Stimulated activated CD4-positive, alpha-beta T cell treated with anti-CD3 and anti-CD28 coated beads, Interleukin-4, amount 100 ng/mL, for 1 hour (primary cell): ENCODE data around the gene ACCS.
A peak's percentile ranks its signal among the peaks of the same experiment; 100 is the strongest.

Source experiments
- DNase-seq: peaks from one replicate; pipeline ENCODE4 v3.0.0-alpha.2; 2020

ACCS gene

GRCh38 chr11:44065841-44066731, at the start of gene ACCS:
TSS of gene ACCS (plus strand) at chr11:44066270. CDS start at chr11:44067628, 1,358 bp downstream.
- peak; percentile 84 for DNase-seq

GRCh38 chr11:44016546-44017442, 49.3 kb upstream of the ACCS start:
- DNase-seq = no peak

- no peak for DNase-seq
Measured at GRCh38 chr11:44017443-44018126, 48.5 kb upstream of the ACCS start.

- DNase-seq = no peak
Measured at GRCh38 chr11:44018127-44018521, 47.9 kb upstream of the ACCS start.

- DNase-seq = no peak
Measured at GRCh38 chr11:44018829-44019228, 47.2 kb upstream of the ACCS start.

GRCh38 chr11:44024977-44025376, 41.1 kb upstream of the ACCS start:
- no peak for DNase-seq

GRCh38 chr11:44025727-44026126, 40.3 kb upstream of the ACCS start:
- no peak for DNase-seq

- no peak for DNase-seq
Measured at GRCh38 chr11:44028401-44028800, 37.7 kb upstream of the ACCS start.

GRCh38 chr11:44028816-44029506, 37.1 kb upstream of the ACCS start:
- no peak for DNase-seq

GRCh38 chr11:44029507-44029845, 36.6 kb upstream of the ACCS start:
- DNase-seq = no peak

GRCh38 chr11:44029977-44030911, 35.8 kb upstream of the ACCS start:
- no peak for DNase-seq

- DNase-seq = no peak
Measured at GRCh38 chr11:44030996-44031395, 35.1 kb upstream of the ACCS start.

- no peak for DNase-seq
Measured at GRCh38 chr11:44031549-44031948, 34.5 kb upstream of the ACCS start.

GRCh38 chr11:44032299-44033085, 33.6 kb upstream of the ACCS start:
- no peak for DNase-seq

- DNase-seq = no peak
Measured at GRCh38 chr11:44033411-44033850, 32.6 kb upstream of the ACCS start.

- DNase-seq = no peak
Measured at GRCh38 chr11:44033856-44034255, 32.2 kb upstream of the ACCS start.

GRCh38 chr11:44034639-44035038, 31.4 kb upstream of the ACCS start:
- no peak for DNase-seq

- DNase-seq = peak; percentile 9
Measured at GRCh38 chr11:44036811-44037657, 29.0 kb upstream of the ACCS start.

GRCh38 chr11:44037658-44037998, 28.4 kb upstream of the ACCS start:
- no peak for DNase-seq

GRCh38 chr11:44043157-44043556, 22.9 kb upstream of the ACCS start:
- no peak for DNase-seq
